ENCODE data around the gene PHLPP1. TPM values are rescaled to one million over a fixed set of nuclear protein-coding genes. Genes with fewer than 3 reads are reported as not detected.

The PHLPP1 gene
- total and polyA plus RNA-seq, 2 of the 4 experiments (the other 2 are of a cell fraction), result 3.3 to 3.6 TPM

DNA sequence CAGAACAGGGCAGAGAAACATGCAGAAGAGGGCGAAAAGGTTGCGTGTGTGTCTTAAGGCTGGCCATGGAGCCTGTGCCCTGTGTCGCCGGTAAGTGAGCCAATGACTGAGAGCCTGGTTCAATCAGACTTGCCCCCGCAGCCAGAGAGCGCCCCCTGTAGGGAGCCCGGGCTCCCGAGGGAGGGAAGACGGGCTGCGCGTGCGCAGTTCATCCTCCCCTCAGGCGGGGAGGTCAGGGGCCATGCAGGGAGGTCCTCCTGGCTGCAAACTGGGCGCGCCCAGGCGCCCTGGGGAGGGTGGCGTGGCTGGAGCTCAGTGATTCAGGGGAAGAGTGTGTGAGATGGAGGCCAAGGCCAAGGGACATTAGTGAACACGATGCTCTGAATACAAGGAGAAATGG lies 276.6 kb downstream of the PHLPP1 start:
- in situ Hi-C loops (cut with MboI; ENCODE audit: low sequenced_read_pairs), result loop anchor here (25.0 kb wide), 1 partner anchor 805 kb away; the partner anchor contains the start of genes PIGN and RELCH
- Histone ChIP-seq H3K4me2 (ENCODE audit: low read depth, low read length) (no peak overlapping the region), H3K18ac (ENCODE audit: low read depth, low read length) (no peak overlapping the region), H4K91ac (ENCODE audit: insufficient read depth, low read depth, low read length) (no peak overlapping the region), H3K56ac (ENCODE audit: extremely low read depth, insufficient read depth, low read length) (no peak overlapping the region), H2BK5ac (ENCODE audit: low read depth, low read length, poor library complexity, severe bottlenecking) (no peak overlapping the region), H3K9me3 (ENCODE audit: control insufficient read depth, insufficient read depth, low read length) (0 out of 2 replicates have a peak, but pooled peaks cover 2% of the 10 kb centered on the region), H2AFZ (replicated peaks; ENCODE audit: low read length, poor library complexity) (no peak overlapping the region), H3K36me3 (ENCODE audit: control insufficient read depth, insufficient read depth, low read length) (no peaks in the 10 kb centered on the region), H4K5ac (ENCODE audit: low read depth, low read length) (no peak overlapping the region), H3K23ac (ENCODE audit: low read depth, low read length) (no peak overlapping the region), H4K20me1 (ENCODE audit: insufficient read depth, low read length) (no peaks in the 10 kb centered on the region), H3K27me3 (ENCODE audit: control insufficient read depth, insufficient read depth, low read length) (peaks cover 27% of the 10 kb centered on the region), H3K79me1 (ENCODE audit: low read depth in 1 of 2, low read length in 2 of 2) (no peaks in the 10 kb centered on the region), H2BK120ac (ENCODE audit: low read depth, low read length) (no peak overlapping the region), H3K4ac (ENCODE audit: low read depth, low read length) (no peak overlapping the region), H2BK20ac (ENCODE audit: low read depth, low read length) (no peak overlapping the region), H3K27ac (ENCODE audit: insufficient read depth, low read length) (no peak overlapping the region), H2BK15ac (ENCODE audit: low read depth, low read length) (no peak overlapping the region), H2AK9ac (replicated peaks; ENCODE audit: low read depth, low read length, poor library complexity) (no peak overlapping the region), H3K9me1 (ENCODE audit: insufficient read depth, low read length) (no peaks in the 10 kb centered on the region), H3K9ac (ENCODE audit: low read depth, low read length) (no peak overlapping the region), H3K4me3 (ENCODE audit: insufficient read depth, low read depth, low read length) (no peak overlapping the region), H3K4me1 (ENCODE audit: control insufficient read depth, insufficient read depth, low read length) (no peaks in the 10 kb centered on the region), H2AK5ac (ENCODE audit: low read depth, low read length) (no peak overlapping the region), H4K8ac (ENCODE audit: low read depth in 2 of 2, low read length in 2 of 2) (no peak overlapping the region), H3K14ac (replicated peaks; ENCODE audit: low read depth, low read length) (no peak overlapping the region)
- no peak for TF ChIP-seq RCOR1 (IDR thresholded peaks at IDR 0.05; ENCODE audit: insufficient replicate concordance, low read length)
- TF ChIP-seq, protein P1, sequence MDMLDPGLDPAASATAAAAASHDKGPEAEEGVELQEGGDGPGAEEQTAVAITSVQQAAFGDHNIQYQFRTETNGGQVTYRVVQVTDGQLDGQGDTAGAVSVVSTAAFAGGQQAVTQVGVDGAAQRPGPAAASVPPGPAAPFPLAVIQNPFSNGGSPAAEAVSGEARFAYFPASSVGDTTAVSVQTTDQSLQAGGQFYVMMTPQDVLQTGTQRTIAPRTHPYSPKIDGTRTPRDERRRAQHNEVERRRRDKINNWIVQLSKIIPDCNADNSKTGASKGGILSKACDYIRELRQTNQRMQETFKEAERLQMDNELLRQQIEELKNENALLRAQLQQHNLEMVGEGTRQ (IDR thresholded peaks at IDR 0.05; ENCODE audit: low read depth, low read length), result no peak
- no peak for TF ChIP-seq BHLHE40 (IDR thresholded peaks at IDR 0.05; ENCODE audit: low read depth, low read length)
- TF ChIP-seq MAZ (IDR thresholded peaks at IDR 0.05; ENCODE audit: borderline replicate concordance, low read depth, low read length), result no peak
- no peak for TF ChIP-seq POLR2A (IDR thresholded peaks at IDR 0.05; ENCODE audit: low read depth, low read length)
- TF ChIP-seq SMC3 (IDR thresholded peaks at IDR 0.05; ENCODE audit: low read depth, low read length), result no peak
- TF ChIP-seq, protein P2, sequence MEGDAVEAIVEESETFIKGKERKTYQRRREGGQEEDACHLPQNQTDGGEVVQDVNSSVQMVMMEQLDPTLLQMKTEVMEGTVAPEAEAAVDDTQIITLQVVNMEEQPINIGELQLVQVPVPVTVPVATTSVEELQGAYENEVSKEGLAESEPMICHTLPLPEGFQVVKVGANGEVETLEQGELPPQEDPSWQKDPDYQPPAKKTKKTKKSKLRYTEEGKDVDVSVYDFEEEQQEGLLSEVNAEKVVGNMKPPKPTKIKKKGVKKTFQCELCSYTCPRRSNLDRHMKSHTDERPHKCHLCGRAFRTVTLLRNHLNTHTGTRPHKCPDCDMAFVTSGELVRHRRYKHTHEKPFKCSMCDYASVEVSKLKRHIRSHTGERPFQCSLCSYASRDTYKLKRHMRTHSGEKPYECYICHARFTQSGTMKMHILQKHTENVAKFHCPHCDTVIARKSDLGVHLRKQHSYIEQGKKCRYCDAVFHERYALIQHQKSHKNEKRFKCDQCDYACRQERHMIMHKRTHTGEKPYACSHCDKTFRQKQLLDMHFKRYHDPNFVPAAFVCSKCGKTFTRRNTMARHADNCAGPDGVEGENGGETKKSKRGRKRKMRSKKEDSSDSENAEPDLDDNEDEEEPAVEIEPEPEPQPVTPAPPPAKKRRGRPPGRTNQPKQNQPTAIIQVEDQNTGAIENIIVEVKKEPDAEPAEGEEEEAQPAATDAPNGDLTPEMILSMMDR (conservative IDR thresholded peaks at IDR 0.05; ENCODE audit: low read depth, low read length), result no peak
- TF ChIP-seq CEBPB (IDR thresholded peaks at IDR 0.05; ENCODE audit: low read depth, low read length), result no peak
- TF ChIP-seq RFX5 (IDR thresholded peaks at IDR 0.05; ENCODE audit: low read depth, low read length), result no peak
- TF ChIP-seq MXI1 (IDR thresholded peaks at IDR 0.05; ENCODE audit: borderline replicate concordance, low read depth, low read length), result no peak
- TF ChIP-seq, protein P3, sequence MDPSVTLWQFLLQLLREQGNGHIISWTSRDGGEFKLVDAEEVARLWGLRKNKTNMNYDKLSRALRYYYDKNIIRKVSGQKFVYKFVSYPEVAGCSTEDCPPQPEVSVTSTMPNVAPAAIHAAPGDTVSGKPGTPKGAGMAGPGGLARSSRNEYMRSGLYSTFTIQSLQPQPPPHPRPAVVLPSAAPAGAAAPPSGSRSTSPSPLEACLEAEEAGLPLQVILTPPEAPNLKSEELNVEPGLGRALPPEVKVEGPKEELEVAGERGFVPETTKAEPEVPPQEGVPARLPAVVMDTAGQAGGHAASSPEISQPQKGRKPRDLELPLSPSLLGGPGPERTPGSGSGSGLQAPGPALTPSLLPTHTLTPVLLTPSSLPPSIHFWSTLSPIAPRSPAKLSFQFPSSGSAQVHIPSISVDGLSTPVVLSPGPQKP (IDR thresholded peaks at IDR 0.05; ENCODE audit: borderline replicate concordance, low read depth, low read length), result no peak
- ChIA-PET POLR2A (ENCODE audit: unreplicated experiment) (no interaction called here), CTCF (no interaction called here)
- dilution Hi-C loops (cut with HindIII; ENCODE audit: low sequenced_read_pairs, unreplicated experiment), result no loop called here
- DNase-seq (no peak), ATAC-seq (ENCODE audit: low read depth) (no peak)
- 96% methylated on average over 14 of the region's 18 CpGs; no CpG with 5 or more reads in 1 of the 2 experiments for WGBS, 2 experiments (ENCODE audit: extremely low coverage in 2 of 2, insufficient read length in 1 of 2)
- intact Hi-C loops (cut with micrococcal nuclease), result no loop called here
- BruUV-seq (replicated peaks), result no TSS peak

Measured in IMR-90 (cell line).